Osteocyte (in vitro differentiated cells): ENCODE results near the gene GMPR. TPM values are rescaled to one million over a fixed set of nuclear protein-coding genes. Genes with fewer than 3 reads are reported as not detected.

ENCODE experiments used
- DNase-seq: peaks from one replicate; pipeline ENCODE4 v3.0.0; 2021; ENCODE audit warnings: mixed read lengths; ENCODE audit not compliant: unreplicated experiment; ENCODE audit errors: extremely low spot score
- H3K27ac Mint-ChIP-seq: one replicate; pipeline ENCODE4 v1.8.0; 2021; ENCODE audit warnings: mild to moderate bottlenecking, mixed read lengths; ENCODE audit not compliant: unreplicated experiment
- H3K27me3 Mint-ChIP-seq: one replicate; pipeline ENCODE4 v1.8.0; 2021; ENCODE audit warnings: mixed read lengths; ENCODE audit not compliant: unreplicated experiment
- H3K36me3 Mint-ChIP-seq: one replicate; pipeline ENCODE4 v1.8.0; 2021; ENCODE audit warnings: mixed read lengths; ENCODE audit not compliant: unreplicated experiment
- H3K4me1 Mint-ChIP-seq: one replicate; pipeline ENCODE4 v1.8.0; 2021; ENCODE audit warnings: mixed read lengths; ENCODE audit not compliant: unreplicated experiment
- H3K4me3 Mint-ChIP-seq: one replicate; pipeline ENCODE4 v1.8.0; 2021; ENCODE audit warnings: mild to moderate bottlenecking, moderate library complexity, mixed read lengths; ENCODE audit not compliant: unreplicated experiment
- H3K9me3 Mint-ChIP-seq: one replicate; pipeline ENCODE4 v1.8.0; 2021; ENCODE audit warnings: mixed read lengths; ENCODE audit not compliant: unreplicated experiment
- CTCF ChIP-seq: fragments of 200-600 bp; sonication (generic); IDR thresholded peaks from 2 replicates; pipeline ENCODE4 v1.5.0; 2021; ENCODE audit warnings: antibody characterized with exemption, mild to moderate bottlenecking, moderate library complexity
- total RNA-seq: library from RNA; stranded (reverse); gene quantifications from 2 replicates; pipeline ENCODE4 v1.2.1, GENCODE V29; 2021

Gene GMPR
- total RNA-seq, 1 donor from 2014 or later: 7.8 TPM

GRCh38 chr6:16296061-16296670 is 57.8 kb downstream of the GMPR start:
- DNase-seq: no peak
- H3K27me3 Mint-ChIP-seq: no peaks in the 10 kb centered on the region
- TF ChIP-seq CTCF: no peak
- H3K4me3 Mint-ChIP-seq: no peak overlapping the region
- no peaks in the 10 kb centered on the region for H3K4me1 Mint-ChIP-seq
- H3K27ac Mint-ChIP-seq: no peak overlapping the region
- H3K9me3 Mint-ChIP-seq: no peaks in the 10 kb centered on the region
- peaks cover 9% of the 10 kb centered on the region for H3K36me3 Mint-ChIP-seq

- no peaks in the 10 kb centered on the region for H3K4me1 Mint-ChIP-seq
These were observed 61.5 kb downstream of the GMPR start for GRCh38 chr6:16299861-16300260.

GRCh38 chr6:16301511-16301910 is 63.1 kb downstream of the GMPR start:
- no peaks in the 10 kb centered on the region for H3K9me3 Mint-ChIP-seq
- no peak for DNase-seq
- no peaks in the 10 kb centered on the region for H3K4me1 Mint-ChIP-seq
- no peak overlapping the region for H3K27ac Mint-ChIP-seq
- no peaks in the 10 kb centered on the region for H3K27me3 Mint-ChIP-seq
- TF ChIP-seq CTCF: no peak
- H3K36me3 Mint-ChIP-seq: peaks cover 38% of the 10 kb centered on the region
- no peak overlapping the region for H3K4me3 Mint-ChIP-seq

More at GRCh38 chr6:16299861-16300260, 61.5 kb downstream of the GMPR start:
- no peak for DNase-seq
- Mint-ChIP-seq H3K36me3 (peaks cover 34% of the 10 kb centered on the region), H3K9me3 (no peaks in the 10 kb centered on the region), H3K4me3 (no peak overlapping the region), H3K27ac (no peak overlapping the region), H3K27me3 (no peaks in the 10 kb centered on the region)
- no peak for TF ChIP-seq CTCF

GRCh38 chr6:16302721-16303552 is 64.5 kb downstream of the GMPR start:
- no peak for TF ChIP-seq CTCF
- no peaks in the 10 kb centered on the region for H3K27me3 Mint-ChIP-seq
- H3K4me1 Mint-ChIP-seq: no peaks in the 10 kb centered on the region
- no peaks in the 10 kb centered on the region for H3K9me3 Mint-ChIP-seq
- H3K27ac Mint-ChIP-seq: no peak overlapping the region
- DNase-seq: no peak
- no peak overlapping the region for H3K4me3 Mint-ChIP-seq
- peaks cover 43% of the 10 kb centered on the region for H3K36me3 Mint-ChIP-seq

- no peak for DNase-seq
- Mint-ChIP-seq H3K27me3 (no peaks in the 10 kb centered on the region), H3K36me3 (peaks cover 50% of the 10 kb centered on the region), H3K9me3 (no peaks in the 10 kb centered on the region), H3K4me3 (no peak overlapping the region), H3K27ac (no peak overlapping the region), H3K4me1 (no peaks in the 10 kb centered on the region)
- no peak for TF ChIP-seq CTCF
These were observed 66.9 kb downstream of the GMPR start for GRCh38 chr6:16305246-16305725.
